Fibroblast of lung (primary cell): ENCODE data around the gene NPY1R. TPM values are rescaled to one million over a fixed set of nuclear protein-coding genes. Genes with fewer than 3 reads are reported as not detected.

ENCODE experiments used
- DNase-seq, 2 donors: peaks; one replicate each; pipeline versions ENCODE4 v3.0.0 to v3.0.0-alpha.2; 2010; ENCODE audit warnings: low read depth in 2 of 2
- H2AFZ ChIP-seq: 2 replicates; pipeline ENCODE4 v1.5.1; 2012; ENCODE audit warnings: low read length, control low read depth, inconsistent platforms
- H3K27ac ChIP-seq: 2 replicates; pipeline ENCODE4 v1.5.1; 2011; ENCODE audit warnings: low read length, control low read depth; ENCODE audit not compliant: insufficient read depth
- H3K27me3 ChIP-seq: 2 replicates; pipeline ENCODE4 v1.5.1; 2011; ENCODE audit warnings: mild to moderate bottlenecking, low read length; ENCODE audit not compliant: control insufficient read depth, insufficient read depth
- H3K36me3 ChIP-seq: 2 replicates; pipeline ENCODE4 v1.5.1; 2011; ENCODE audit warnings: low read length; ENCODE audit not compliant: control insufficient read depth, insufficient read depth
- H3K4me1 ChIP-seq: 2 replicates; pipeline ENCODE4 v1.5.1; 2011; ENCODE audit warnings: low read length; ENCODE audit not compliant: control insufficient read depth, insufficient read depth; ENCODE audit errors: extremely low read depth
- H3K4me2 ChIP-seq: 2 replicates; pipeline ENCODE4 v1.5.1; 2011; ENCODE audit warnings: low read length, control low read depth; ENCODE audit not compliant: insufficient read depth; ENCODE audit errors: extremely low read depth
- H3K4me3 ChIP-seq, 4 experiments: fragments of 200-600 bp in 1 of 4; sonication (generic) in 1 of 4; replicated peaks in 1 of 4; 2 replicates each; pipeline ENCODE4 v1.5.1; 2011 to 2016; ENCODE audit warnings: low read length in 4 of 4, low read depth in 3 of 4, mild to moderate bottlenecking in 3 of 4, control low read depth in 2 of 4, inconsistent platforms in 1 of 4, mixed read lengths in 1 of 4; ENCODE audit not compliant: insufficient read depth in 1 of 4; ENCODE audit errors: control extremely low read depth in 1 of 4
- H3K79me2 ChIP-seq: 2 replicates; pipeline ENCODE4 v1.5.1; 2012; ENCODE audit warnings: mild to moderate bottlenecking, low read length, inconsistent platforms; ENCODE audit not compliant: control insufficient read depth, insufficient read depth
- H3K9ac ChIP-seq: 2 replicates; pipeline ENCODE4 v1.5.1; 2011; ENCODE audit warnings: mild to moderate bottlenecking, low read length, control low read depth; ENCODE audit not compliant: insufficient read depth
- H3K9me3 ChIP-seq: 2 replicates; pipeline ENCODE4 v1.5.1; 2012; ENCODE audit warnings: low read depth, low read length; ENCODE audit not compliant: control insufficient read depth, insufficient read depth
- H4K20me1 ChIP-seq: 2 replicates; pipeline ENCODE4 v1.5.1; 2011; ENCODE audit warnings: low read length; ENCODE audit not compliant: control insufficient read depth, insufficient read depth; ENCODE audit errors: extremely low read depth
- CTCF ChIP-seq, 2 donors: IDR thresholded peaks in 1 of 2; conservative IDR thresholded peaks in 1 of 2; 1 replicate in 1 of 2; 2 replicates in 1 of 2; pipeline ENCODE4 v1.5.1; 2011 to 2012; ENCODE audit warnings: low read length in 2 of 2, control low read depth in 1 of 2, inconsistent platforms in 1 of 2, low read depth in 1 of 2, mild to moderate bottlenecking in 1 of 2
- EZH2 ChIP-seq: IDR thresholded peaks from 2 replicates; pipeline ENCODE4 v1.5.1; 2012; ENCODE audit warnings: low read length, control low read depth, mild to moderate bottlenecking; ENCODE audit errors: missing control alignments
- polyA plus RNA-seq, 2 donors: library from polyadenylated mRNA; depleted of rRNA in 1 of 2; stranded (reverse) in 1 of 2; unstranded in 1 of 2; fragments of >200 nt; gene quantifications; 2 replicates each; pipeline ENCODE4 v1.2.1, GENCODE V29; 2011 to 2012; ENCODE audit warnings: missing spikeins in 1 of 2
- total RNA-seq: library from RNA; depleted of rRNA; stranded (reverse); fragments of >200 nt; gene quantifications from 2 replicates; pipeline ENCODE4 v1.2.1, GENCODE V29; 2014

NPY1R gene
- total and polyA plus RNA-seq, 2 donors (not counting 1 experiment from before 2014, with no cell fraction given): under 0.01 to 0.02 TPM

DNA sequence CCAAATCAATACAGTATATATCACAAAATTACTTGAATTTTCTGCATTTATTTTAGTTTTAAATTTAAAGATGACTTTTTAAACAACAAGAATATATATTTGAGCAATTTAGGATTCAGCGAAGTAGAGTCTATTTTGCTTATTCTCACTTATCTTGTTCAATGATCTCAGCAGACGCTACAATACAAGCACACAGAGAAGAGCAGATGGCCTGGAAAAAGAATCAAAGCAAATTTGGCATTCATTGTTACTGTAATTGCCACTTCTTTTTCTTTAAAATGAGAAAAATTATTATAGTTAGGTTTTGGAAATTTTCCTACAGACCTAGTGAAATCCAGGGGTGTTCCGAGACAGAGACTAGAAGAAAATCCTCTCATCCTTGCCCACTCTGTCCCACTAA, 57.5 kb downstream of the NPY1R start:
- Histone ChIP-seq H2AFZ (no peak overlapping the region), H3K27me3 (no peaks in the 10 kb centered on the region), H4K20me1 (no peaks in the 10 kb centered on the region), H3K27ac (no peak overlapping the region), H3K4me1 (no peaks in the 10 kb centered on the region), H3K4me3 (no peak overlapping the region), H3K9me3 (no peaks in the 10 kb centered on the region), H3K36me3 (no peaks in the 10 kb centered on the region), H3K79me2 (no peaks in the 10 kb centered on the region), H3K9ac (no peak overlapping the region), H3K4me2 (no peak overlapping the region)
- TF ChIP-seq EZH2: no peak
- no peak for TF ChIP-seq CTCF (conservative IDR thresholded peaks at IDR 0.05 in 1 of 2, IDR thresholded peaks at IDR 0.05 in 1 of 2; ENCODE audit: low read depth in 1 of 2, low read length in 2 of 2)
- DNase-seq: no peak

Other genes with a start within 250 kb of the NPY1R start
- 6.7 and 8.8 TPM in 2 replicates for gene NAF1, start 165.7 kb downstream of the NPY1R start, total RNA-seq
- 5.2 and 6.6 TPM in 2 replicates for gene NAF1, start 165.7 kb downstream of the NPY1R start, polyA plus RNA-seq
- gene NPY5R, start 11.3 kb upstream of the NPY1R start, total RNA-seq: not detected in 2 replicates
- gene NPY5R, start 11.3 kb upstream of the NPY1R start, polyA plus RNA-seq: not detected in 2 replicates
- gene TKTL2, start 141.2 kb upstream of the NPY1R start, total RNA-seq: not detected in 2 replicates
- not detected in 2 replicates for gene TKTL2, start 141.2 kb upstream of the NPY1R start, polyA plus RNA-seq
- 21.0 and 21.1 TPM in 2 replicates for gene TMA16, start 162.1 kb upstream of the NPY1R start, total RNA-seq
- gene TMA16, start 162.1 kb upstream of the NPY1R start, polyA plus RNA-seq: 21.5 and 28.4 TPM in 2 replicates